ENCODE data around the gene TUBGCP6. TPM values are rescaled to one million over a fixed set of nuclear protein-coding genes. Genes with fewer than 3 reads are reported as not detected.
"Not testable (repeated sequence)": the region's sequence is repeated elsewhere in the genome, so short reads cannot be mapped to it uniquely, and the experiment has no call there.

Gene TUBGCP6
- total RNA-seq, 4 donors from 2014 or later = 64.6 to 102 (median 80.3) TPM

DNA sequence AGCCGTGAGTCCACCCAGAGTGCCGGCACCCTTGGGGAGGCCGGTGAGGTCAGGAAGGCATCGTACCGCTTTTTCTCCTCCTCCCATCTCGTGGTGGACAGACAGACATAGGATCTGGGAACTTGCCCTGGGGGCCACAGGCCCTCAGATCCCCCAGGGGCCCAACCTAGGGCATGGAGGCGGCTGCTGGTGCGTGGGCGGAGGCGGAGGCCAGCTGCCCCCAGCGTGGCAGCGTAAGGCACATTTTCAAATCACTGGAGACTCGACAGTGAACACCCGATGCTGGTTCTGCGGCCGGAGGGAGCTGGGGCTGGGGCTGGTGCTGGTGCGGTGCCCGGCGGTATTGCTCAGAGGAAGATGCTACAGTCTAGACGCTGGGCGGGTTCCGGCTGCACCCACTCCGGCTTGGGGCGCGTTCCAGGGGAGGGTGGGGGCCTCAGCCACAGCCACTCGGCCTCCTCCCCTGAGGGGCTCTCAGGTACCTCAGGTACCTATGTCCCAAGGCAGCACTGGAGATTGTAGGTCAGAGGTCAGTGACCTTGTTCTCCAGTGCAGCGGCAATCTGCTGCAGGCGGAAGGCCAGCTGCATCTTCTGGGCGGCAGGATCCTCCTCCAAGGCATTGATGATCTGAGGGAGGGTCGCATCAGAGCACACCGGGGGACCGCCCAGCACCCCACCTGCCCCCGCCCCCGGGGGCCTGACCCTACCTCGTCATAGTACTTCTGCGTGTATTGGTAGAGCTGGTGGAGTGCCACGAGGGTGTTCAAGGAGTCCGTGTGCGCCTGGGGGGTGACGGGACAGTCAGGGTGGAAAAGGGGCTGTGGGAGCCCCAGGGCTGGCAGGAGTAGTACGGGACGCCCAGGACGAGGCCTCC lies 30.6 kb upstream of the TUBGCP6 start:
- TF ChIP-seq POLR2A (IDR thresholded peaks at IDR 0.05) = no peak
- no peak for TF ChIP-seq CTCF (IDR thresholded peaks at IDR 0.05)
- Histone ChIP-seq H3K36me3 (peaks cover 53 to 55% of the 10 kb centered on the region in 2 donors), H3K9me3 (no peaks in the 10 kb centered on the region), H3K27me3 (no peaks in the 10 kb centered on the region), H3K27ac (no peak overlapping the region), H3K4me1 (peaks cover 17 to 19% of the 10 kb centered on the region in 2 donors), H3K4me3 (replicated peaks in 1 of 3) (no peak overlapping the region)
- intact Hi-C loops (cut with DNase I) = loop anchor here (5.0 kb wide), 2 partner anchors 37 to 52 kb away; partner anchors contain the start of gene DENND6B
- WGBS, 2 donors = 90 to 94% methylated on average over 23 to 30 of the region's 43 CpGs
- no peak for DNase-seq

- H3K36me3 ChIP-seq = peaks cover 46 to 49% of the 10 kb centered on the region in 2 donors
- H3K27ac ChIP-seq = no peak overlapping the region
- no peaks in the 10 kb centered on the region for H3K9me3 ChIP-seq
- TF ChIP-seq POLR2A (IDR thresholded peaks at IDR 0.05) = no peak
- TF ChIP-seq CTCF (IDR thresholded peaks at IDR 0.05) = no peak
- H3K4me3 ChIP-seq (replicated peaks in 1 of 3) = no peak overlapping the region
- no peaks in the 10 kb centered on the region for H3K27me3 ChIP-seq
- WGBS, 2 donors = 69 to 91% methylated on average over 5 to 7 of the region's 7 CpGs
- no peak for DNase-seq
- intact Hi-C loops (cut with DNase I) = loop anchor here (5.0 kb wide), 2 partner anchors 38 to 53 kb away; partner anchors contain the start of gene DENND6B
- H3K4me1 ChIP-seq = peaks cover 20 to 23% of the 10 kb centered on the region in 2 donors
Observed at GRCh38 chr22:50274771-50275170, 29.9 kb upstream of the TUBGCP6 start.

GRCh38 chr22:50274311-50274710 lies 29.5 kb upstream of the TUBGCP6 start:
- 28 to 45% methylated on average over 7 of the region's 7 CpGs for WGBS, 2 donors
- intact Hi-C loops (cut with DNase I) = no loop called here
- no peaks in the 10 kb centered on the region for H3K9me3 ChIP-seq
- no peak overlapping the region for H3K4me3 ChIP-seq (replicated peaks in 1 of 3)
- no peak overlapping the region for H3K27ac ChIP-seq
- peaks cover 42 to 44% of the 10 kb centered on the region in 2 donors for H3K36me3 ChIP-seq
- TF ChIP-seq POLR2A (IDR thresholded peaks at IDR 0.05) = no peak
- peak in 3 of 6 experiments; percentile 24 to 31 (median 31) for TF ChIP-seq CTCF (IDR thresholded peaks at IDR 0.05)
- H3K4me1 ChIP-seq = peaks cover 25 to 28% of the 10 kb centered on the region in 2 donors
- DNase-seq = peak; percentile 71 to 73
- H3K27me3 ChIP-seq = no peaks in the 10 kb centered on the region

DNA sequence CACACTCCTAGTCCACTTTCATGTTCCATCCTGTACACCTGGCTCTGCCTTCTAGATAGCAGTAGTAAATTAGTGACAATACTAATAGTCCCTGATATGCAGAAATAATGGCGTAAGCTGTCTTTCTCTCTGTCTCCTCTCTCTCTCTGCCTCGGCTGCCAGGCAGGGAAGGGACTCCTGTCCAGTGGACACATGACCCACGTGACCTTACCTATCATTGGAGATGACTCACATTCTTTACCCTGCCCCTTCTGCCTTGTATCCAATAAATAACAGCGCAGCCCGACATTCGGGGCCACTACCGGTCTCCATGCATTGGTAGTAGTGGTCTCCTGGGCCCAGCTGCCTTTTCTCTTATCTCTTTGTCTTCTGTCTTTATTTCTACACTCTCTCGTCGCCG lies 29.0 kb upstream of the TUBGCP6 start:
- intact Hi-C loops (cut with DNase I); H3K27ac ChIP-seq; H3K27me3 ChIP-seq; H3K9me3 ChIP-seq; DNase-seq; H3K4me3 ChIP-seq (replicated peaks in 1 of 3): not testable (repeated sequence)
- 90% methylated on average over 10 of the region's 10 CpGs for WGBS, 2 donors
- Histone ChIP-seq H3K4me1 (peaks cover 30 to 33% of the 10 kb centered on the region in 2 donors), H3K36me3 (peaks cover 38 to 39% of the 10 kb centered on the region in 2 donors)

DNA sequence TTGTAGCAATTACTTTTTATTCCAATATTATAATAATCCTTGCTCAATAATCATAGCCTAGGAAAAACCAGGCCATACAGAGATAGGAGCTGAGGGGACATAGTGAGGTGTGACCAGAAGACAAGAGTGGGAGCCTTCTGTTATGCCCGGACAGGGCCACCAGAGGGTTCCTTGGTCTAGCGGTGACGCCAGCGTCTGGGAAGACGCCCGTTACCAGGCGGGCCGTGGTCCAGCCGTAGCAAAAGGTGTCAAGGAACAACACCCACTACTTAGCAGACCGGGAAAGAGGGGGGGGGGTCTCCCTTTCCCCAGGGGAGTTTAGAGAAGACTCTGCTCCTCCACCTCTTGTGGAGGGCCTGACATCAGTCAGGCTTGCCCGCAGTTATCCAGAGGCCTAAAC lies 28.5 kb upstream of the TUBGCP6 start:
- intact Hi-C loops (cut with DNase I); H3K27ac ChIP-seq; H3K9me3 ChIP-seq; H3K4me3 ChIP-seq (replicated peaks in 1 of 3); DNase-seq; H3K27me3 ChIP-seq: not testable (repeated sequence)
- peaks cover 35 to 37% of the 10 kb centered on the region in 2 donors for H3K4me1 ChIP-seq
- H3K36me3 ChIP-seq = peaks cover 34 to 35% of the 10 kb centered on the region in 2 donors
- 57 to 79% methylated on average over 6 to 11 of the region's 11 CpGs for WGBS, 2 donors

Data from thyroid gland (tissue), 4 donors.